WTC11 (cell line): Measurements from ENCODE around the gene TDRD3.

Source experiments
- ATF6 ChIP-seq: sonication (generic); formaldehyde crosslinking; IDR thresholded peaks from 2 replicates; pipeline ENCODE4 v1.8.1; 2023; ENCODE audit warnings: mild to moderate bottlenecking, missing genetic modification reagents
- CBFB ChIP-seq: sonication (generic); formaldehyde crosslinking; IDR thresholded peaks from 2 replicates; pipeline ENCODE4 v1.8.1; 2022; ENCODE audit warnings: mild to moderate bottlenecking, low read depth, missing genetic modification reagents
- CREM ChIP-seq: sonication (generic); formaldehyde crosslinking; IDR thresholded peaks from 2 replicates; pipeline ENCODE4 v1.8.1; 2022; ENCODE audit warnings: mild to moderate bottlenecking, missing genetic modification reagents, moderate library complexity
- CTCF ChIP-seq: fragments of 200-600 bp; IDR thresholded peaks from 2 replicates; pipeline ENCODE4 v1.8.0; 2022; ENCODE audit warnings: antibody characterized with exemption
- E2F1 ChIP-seq: sonication (generic); formaldehyde crosslinking; IDR thresholded peaks from 2 replicates; pipeline ENCODE4 v1.8.0; 2022; ENCODE audit warnings: mild to moderate bottlenecking, missing genetic modification reagents
- E2F4 ChIP-seq: sonication (generic); formaldehyde crosslinking; IDR thresholded peaks from 2 replicates; pipeline ENCODE4 v1.8.1; 2022; ENCODE audit warnings: low read depth, mild to moderate bottlenecking, moderate library complexity, missing genetic modification reagents, borderline replicate concordance
- FOXJ3 ChIP-seq: sonication (generic); formaldehyde crosslinking; IDR thresholded peaks from 2 replicates; pipeline ENCODE4 v1.9.0; 2021; ENCODE audit warnings: missing genetic modification reagents, mild to moderate bottlenecking, borderline replicate concordance
- FOXK1 ChIP-seq: sonication (generic); formaldehyde crosslinking; IDR thresholded peaks from 2 replicates; pipeline ENCODE4 v1.8.0; 2022; ENCODE audit warnings: mild to moderate bottlenecking, moderate library complexity, missing genetic modification reagents
- RELA ChIP-seq: sonication (generic); formaldehyde crosslinking; IDR thresholded peaks from 2 replicates; pipeline ENCODE4 v1.8.1; 2022; ENCODE audit warnings: missing genetic modification reagents, mild to moderate bottlenecking, borderline replicate concordance
- ZBTB43 ChIP-seq: sonication (generic); formaldehyde crosslinking; IDR thresholded peaks from 2 replicates; pipeline ENCODE4 v1.8.1; 2023; ENCODE audit warnings: mild to moderate bottlenecking, missing genetic modification reagents
- ZNF219 ChIP-seq: sonication (generic); formaldehyde crosslinking; IDR thresholded peaks from 2 replicates; pipeline ENCODE4 v1.8.0; 2023; ENCODE audit warnings: missing genetic modification reagents, mild to moderate bottlenecking, borderline replicate concordance
- ZNF317 ChIP-seq: sonication (generic); formaldehyde crosslinking; IDR thresholded peaks from 2 replicates; pipeline ENCODE4 v1.8.1; 2023; ENCODE audit warnings: low read depth, mild to moderate bottlenecking, moderate library complexity, missing genetic modification reagents, borderline replicate concordance

- TF ChIP-seq CTCF: no peak
- no peak for TF ChIP-seq FOXJ3
- TF ChIP-seq ATF6: no peak
- no peak for TF ChIP-seq ZBTB43 (CRISPR knock-in tag)
- no peak for TF ChIP-seq E2F1 (CRISPR knock-in tag)
- TF ChIP-seq RELA (CRISPR knock-in tag): no peak
- no peak for TF ChIP-seq CREM (CRISPR knock-in tag)
- TF ChIP-seq CBFB: no peak
- TF ChIP-seq ZNF219 (CRISPR knock-in tag): no peak
- TF ChIP-seq FOXK1: no peak
- TF ChIP-seq ZNF317: no peak
- TF ChIP-seq E2F4: no peak
Measured at GRCh38 chr13:60619461-60619860, 222.4 kb downstream of the TDRD3 start.
